NT2/D1 (cell line): ENCODE results near the gene CLEC3B.
"Not testable (repeated sequence)": the region's sequence is repeated elsewhere in the genome, so short reads cannot be mapped to it uniquely, and the experiment has no call there.

Experiments used
- DNase-seq: peaks from one replicate; pipeline ENCODE4 v3.0.0-alpha.2; 2011; ENCODE audit warnings: low read depth, low spot score
- H3K27me3 ChIP-seq: 2 replicates; pipeline ENCODE4 v1.6.0; 2011; ENCODE audit warnings: mild to moderate bottlenecking; ENCODE audit not compliant: insufficient read length, insufficient read depth
- H3K36me3 ChIP-seq: 2 replicates; pipeline ENCODE4 v1.6.1; 2011; ENCODE audit warnings: mild to moderate bottlenecking, low read length, mixed read lengths; ENCODE audit not compliant: insufficient read depth, insufficient read length
- H3K4me1 ChIP-seq: 2 replicates; pipeline ENCODE4 v1.5.1; 2011; ENCODE audit not compliant: insufficient read depth, insufficient read length
- H3K4me3 ChIP-seq: 2 replicates; pipeline ENCODE4 v1.5.1; 2011; ENCODE audit warnings: low read depth; ENCODE audit not compliant: insufficient read length
- H3K9ac ChIP-seq: 2 replicates; pipeline ENCODE4 v1.6.0; 2011; ENCODE audit warnings: low read depth; ENCODE audit not compliant: insufficient read length
- H3K9me3 ChIP-seq: 2 replicates; pipeline ENCODE4 v1.5.1; 2011; ENCODE audit warnings: mild to moderate bottlenecking, low read length; ENCODE audit not compliant: insufficient read depth
- SUZ12 ChIP-seq: IDR thresholded peaks from 2 replicates; pipeline ENCODE4 v1.6.1; 2011; ENCODE audit not compliant: insufficient read length, insufficient read depth; ENCODE audit errors: extremely low read depth
- YY1 ChIP-seq: IDR thresholded peaks from 2 replicates; pipeline ENCODE4 v1.6.1; 2011; ENCODE audit not compliant: insufficient read length, insufficient read depth
- ZNF274 ChIP-seq: IDR thresholded peaks from 2 replicates; pipeline ENCODE4 v1.6.1; 2011; ENCODE audit warnings: mild to moderate bottlenecking, low read depth, low read length

Gene CLEC3B

DNA sequence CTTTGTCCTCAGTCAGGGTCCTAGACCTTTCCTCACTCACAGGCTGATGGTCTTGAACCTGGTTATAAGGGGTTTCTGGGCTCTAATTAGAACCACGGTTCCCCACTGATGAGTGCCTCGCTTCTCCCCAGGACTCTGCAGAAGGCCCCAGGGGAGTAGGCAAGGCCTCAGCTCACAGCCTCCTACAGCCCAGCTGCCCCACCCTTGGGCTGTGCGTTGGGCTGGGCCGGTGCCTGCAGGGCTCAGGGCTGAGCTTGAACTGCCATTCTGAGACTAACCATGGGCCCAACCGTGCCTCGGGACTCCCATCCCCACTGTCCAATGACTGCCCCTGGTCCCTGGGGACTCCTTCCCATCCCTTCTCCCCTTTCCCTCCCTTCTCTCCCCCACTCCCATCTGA, 25.6 kb downstream of the CLEC3B start:
- Histone ChIP-seq H3K9me3 (no peaks in the 10 kb centered on the region), H3K9ac (no peak overlapping the region), H3K27me3 (peaks cover 3% of the 10 kb centered on the region), H3K4me3 (no peak overlapping the region), H3K4me1 (peaks cover 2% of the 10 kb centered on the region), H3K36me3 (no peaks in the 10 kb centered on the region)
- DNase-seq = no peak
- TF ChIP-seq SUZ12 = no peak
- no peak for TF ChIP-seq ZNF274
- no peak for TF ChIP-seq YY1

DNA sequence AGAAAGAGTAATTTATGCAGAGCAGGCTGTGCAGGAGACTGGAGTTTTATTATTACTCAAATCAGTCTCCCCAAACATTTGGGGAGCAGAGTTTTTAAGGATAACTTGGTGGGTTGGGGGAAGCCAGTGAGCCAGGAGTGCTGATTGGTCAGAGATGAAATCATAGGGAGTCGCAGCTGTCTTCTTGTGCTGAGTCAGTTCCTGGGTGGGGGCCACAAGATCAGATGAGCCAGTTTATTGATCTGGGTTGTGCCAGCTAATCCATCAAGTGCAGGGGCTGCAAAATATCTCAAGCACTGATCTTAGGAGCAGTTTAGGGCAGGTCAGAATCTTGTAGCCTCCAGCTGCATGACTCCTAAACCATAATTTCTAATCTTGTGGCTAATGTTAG, 27.7 kb downstream of the CLEC3B start:
- H3K4me1 ChIP-seq, H3K9me3 ChIP-seq, H3K4me3 ChIP-seq, H3K9ac ChIP-seq, DNase-seq, H3K36me3 ChIP-seq: not testable (repeated sequence)
- H3K27me3 ChIP-seq = peaks cover 11% of the 10 kb centered on the region

DNA sequence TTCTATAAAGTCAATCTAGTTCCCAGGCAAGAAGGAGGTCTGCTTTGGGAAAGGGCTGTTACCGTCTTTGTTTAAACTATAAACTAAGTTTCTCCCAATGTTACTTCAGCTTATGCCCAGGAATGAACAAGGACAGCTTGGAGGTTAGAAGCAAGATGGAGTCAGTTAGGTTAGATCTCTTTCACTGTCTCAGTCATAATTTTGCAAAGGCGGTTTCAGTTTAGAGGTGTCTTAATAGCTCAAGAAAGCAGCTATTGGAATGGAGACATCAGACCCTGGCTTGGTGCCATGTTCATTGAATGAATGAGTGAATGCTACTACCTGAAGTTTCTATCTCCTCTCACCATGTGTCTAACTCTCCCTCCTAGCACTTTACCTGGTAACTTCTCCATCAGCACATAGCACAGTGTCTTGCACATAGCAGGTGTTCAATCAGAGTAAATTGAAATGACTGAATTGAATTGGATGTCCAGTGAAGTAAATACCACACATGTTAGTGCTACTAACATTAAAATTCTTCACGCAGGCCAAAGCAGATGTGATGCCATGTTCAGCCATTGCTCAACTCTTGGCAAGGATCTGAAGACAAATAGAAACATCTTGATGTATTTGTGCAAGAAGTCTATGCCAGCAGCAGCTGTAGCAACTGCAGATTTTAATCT, 28.2 kb downstream of the CLEC3B start:
- TF ChIP-seq SUZ12 (no peak), ZNF274 (no peak), YY1 (no peak)
- no peaks in the 10 kb centered on the region for H3K36me3 ChIP-seq
- no peaks in the 10 kb centered on the region for H3K9me3 ChIP-seq
- no peak overlapping the region for H3K4me3 ChIP-seq
- H3K4me1 ChIP-seq = peaks cover 3% of the 10 kb centered on the region
- H3K27me3 ChIP-seq = peaks cover 14% of the 10 kb centered on the region
- no peak for DNase-seq
- H3K9ac ChIP-seq = no peak overlapping the region

DNA sequence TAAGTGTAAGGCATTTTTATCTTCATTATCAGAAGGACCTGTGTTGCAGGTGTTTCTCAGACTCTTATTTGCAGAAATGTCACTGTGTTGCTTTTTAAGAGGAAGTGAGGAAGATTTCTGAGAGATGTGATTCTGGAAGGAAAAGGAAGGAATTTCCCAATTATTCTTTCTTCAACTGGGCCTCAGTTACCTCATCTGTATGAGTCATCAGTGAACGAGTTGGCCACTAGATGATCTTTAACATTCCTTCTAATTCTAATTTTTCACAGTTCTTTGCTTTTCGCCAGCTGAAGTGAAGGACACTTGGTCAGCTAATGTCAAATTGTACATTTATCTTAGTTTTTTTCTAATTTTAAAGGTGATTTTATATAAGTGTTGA, 28.9 kb downstream of the CLEC3B start:
- Histone ChIP-seq H3K4me3 (no peak overlapping the region), H3K9me3 (no peaks in the 10 kb centered on the region), H3K36me3 (no peaks in the 10 kb centered on the region), H3K4me1 (peaks cover 3% of the 10 kb centered on the region), H3K27me3 (peaks cover 14% of the 10 kb centered on the region), H3K9ac (no peak overlapping the region)
- DNase-seq = no peak
- TF ChIP-seq YY1 = no peak
- no peak for TF ChIP-seq SUZ12
- no peak for TF ChIP-seq ZNF274

DNA sequence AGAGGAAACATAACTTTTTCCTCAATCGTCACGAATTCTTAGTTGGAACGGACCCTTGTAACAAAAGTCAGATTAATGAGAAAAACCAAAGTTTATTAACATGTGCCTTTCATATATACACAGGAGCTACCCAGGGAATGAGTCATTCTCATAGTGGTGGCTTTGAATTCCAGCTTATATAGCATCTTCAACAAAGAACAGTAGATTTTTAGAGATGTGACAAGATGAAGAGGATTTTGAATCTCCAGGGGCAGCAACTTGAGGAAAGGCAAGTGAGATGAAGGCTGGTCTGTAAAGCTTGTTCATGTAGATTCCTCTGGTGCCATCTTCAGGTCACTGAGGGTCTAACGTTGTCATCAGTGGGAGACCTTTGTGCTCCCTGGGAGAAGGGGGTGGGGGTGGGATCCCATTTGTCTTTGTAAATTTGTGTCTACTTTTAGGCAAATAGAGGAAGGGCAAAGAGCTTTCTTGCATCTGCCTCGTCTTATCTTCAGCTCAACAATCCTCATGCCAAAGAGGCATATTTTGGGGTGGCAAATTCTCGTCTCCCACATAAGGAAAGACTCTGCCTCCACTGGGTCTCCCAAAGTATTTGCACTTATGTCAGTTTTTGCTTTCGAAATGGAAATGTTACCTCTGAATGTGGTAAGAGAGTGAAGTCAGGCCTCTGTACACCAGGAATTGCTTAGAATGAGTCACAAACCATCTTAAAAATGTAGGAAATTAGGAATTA, 29.5 kb downstream of the CLEC3B start:
- Histone ChIP-seq H3K9me3 (no peaks in the 10 kb centered on the region), H3K36me3 (no peaks in the 10 kb centered on the region), H3K4me3 (no peak overlapping the region), H3K9ac (no peak overlapping the region), H3K4me1 (peaks cover 3% of the 10 kb centered on the region), H3K27me3 (peaks cover 11% of the 10 kb centered on the region)
- TF ChIP-seq SUZ12 (no peak), ZNF274 (no peak), YY1 (no peak)
- DNase-seq = peak; percentile 49

DNA sequence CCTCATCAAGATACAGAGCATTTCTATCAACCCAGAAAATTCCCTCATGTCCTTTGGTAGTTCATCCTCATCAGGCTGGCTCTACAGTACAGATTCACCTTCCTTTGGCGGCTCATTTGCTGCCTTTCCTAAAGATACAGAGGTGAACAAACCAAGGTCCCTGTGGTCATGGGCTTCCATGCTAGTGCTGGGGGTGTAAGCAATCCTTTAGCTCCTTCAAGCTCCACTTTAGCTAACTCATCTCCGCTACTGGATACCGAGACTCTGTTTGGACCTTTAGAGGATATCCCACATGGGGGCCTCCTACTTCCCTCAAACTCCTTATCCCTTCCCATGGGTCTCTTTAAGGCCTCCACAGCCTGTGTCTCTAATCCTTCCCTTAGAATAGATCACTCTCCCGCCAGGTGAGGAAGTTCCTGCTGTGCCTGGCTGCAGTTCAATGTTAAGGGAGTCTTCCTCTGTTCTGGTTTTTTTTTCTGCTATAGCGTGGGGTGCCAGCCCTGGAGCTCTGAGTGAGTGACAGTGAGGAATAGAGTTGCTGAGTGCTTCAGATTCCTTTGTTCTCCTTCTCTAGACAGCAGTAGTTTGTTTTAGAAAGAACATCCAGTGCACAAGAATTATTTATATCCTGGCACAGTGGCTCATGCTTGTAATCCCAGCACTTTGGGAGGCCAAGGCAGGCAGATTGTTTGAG, 30.7 kb downstream of the CLEC3B start:
- H3K27me3 ChIP-seq = peaks cover 13% of the 10 kb centered on the region
- no peak overlapping the region for H3K4me3 ChIP-seq
- TF ChIP-seq YY1 = no peak
- no peak for TF ChIP-seq SUZ12
- TF ChIP-seq ZNF274 = no peak
- H3K4me1 ChIP-seq = peaks cover 3% of the 10 kb centered on the region
- no peaks in the 10 kb centered on the region for H3K9me3 ChIP-seq
- no peak overlapping the region for H3K9ac ChIP-seq
- no peak for DNase-seq
- H3K36me3 ChIP-seq = no peaks in the 10 kb centered on the region

DNA sequence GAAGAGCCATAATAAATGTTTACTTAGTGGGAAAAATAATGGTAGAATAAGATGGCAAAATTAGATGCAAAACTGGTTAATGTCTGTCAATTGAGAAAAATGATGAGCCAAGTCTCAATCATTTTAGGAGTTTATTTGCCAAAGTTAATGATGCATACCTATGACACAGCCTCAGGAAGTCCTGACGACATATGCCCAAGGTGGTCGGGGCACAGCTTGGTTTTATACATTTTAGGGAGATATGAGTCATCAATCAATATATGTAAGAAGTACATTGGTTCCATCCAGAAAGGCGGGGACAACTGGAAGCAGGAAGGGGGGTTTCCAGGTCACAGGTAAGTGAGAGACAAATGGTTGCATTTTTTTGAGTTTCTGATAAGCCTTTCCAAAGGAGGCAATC, 31.5 kb downstream of the CLEC3B start:
- Histone ChIP-seq H3K27me3 (peaks cover 13% of the 10 kb centered on the region), H3K4me3 (no peak overlapping the region), H3K9me3 (no peaks in the 10 kb centered on the region), H3K4me1 (peaks cover 3% of the 10 kb centered on the region), H3K9ac (no peak overlapping the region), H3K36me3 (no peaks in the 10 kb centered on the region)
- no peak for DNase-seq
- no peak for TF ChIP-seq SUZ12
- TF ChIP-seq ZNF274 = no peak
- TF ChIP-seq YY1 = no peak
